Measurements from ENCODE around the gene TRIM9. TPM values are rescaled to one million over a fixed set of nuclear protein-coding genes. Genes with fewer than 3 reads are reported as not detected.

The TRIM9 gene
- total RNA-seq, 6 experiments from 2014 or later = 0.07 to 1.9 (median 0.32) TPM

- Histone ChIP-seq H3K27ac (no peak overlapping the region), H3K4me1 (peaks cover 0 to 5% (median under 1%) of the 10 kb centered on the region in 4 donors), H3K27me3 (peaks cover 0 to 12% of the 10 kb centered on the region in 2 donors), H3K4me3 (no peak overlapping the region), H3K9me3 (no peaks in the 10 kb centered on the region), H3K36me3 (no peaks in the 10 kb centered on the region)
- no peak for ATAC-seq
- WGBS (ENCODE audit: insufficient coverage, low coverage, low lambda C conversion rate, missing lambda C conversion rate) = 85% methylated on average over 1 of the region's 1 CpG
- DNase-seq = no peak
- TF ChIP-seq POLR2A (IDR thresholded peaks at IDR 0.05) = no peak
- TF ChIP-seq CTCF (IDR thresholded peaks at IDR 0.05) = no peak
- intact Hi-C loops (cut with DNase I) = no loop called here
Measured at GRCh38 chr14:51089278-51089677, 5.6 kb downstream of the TRIM9 start.

GRCh38 chr14:51087031-51087441 lies 7.9 kb downstream of the TRIM9 start:
- 74% methylated on average over 3 of the region's 3 CpGs for WGBS (ENCODE audit: insufficient coverage, low coverage, low lambda C conversion rate, missing lambda C conversion rate)
- no peak overlapping the region for H3K4me3 ChIP-seq

GRCh38 chr14:51086044-51086443 lies 8.9 kb downstream of the TRIM9 start:
- H3K4me1 ChIP-seq = no peaks in the 10 kb centered on the region
- 42% methylated on average over 2 of the region's 2 CpGs for WGBS (ENCODE audit: insufficient coverage, low coverage, low lambda C conversion rate, missing lambda C conversion rate)

More at GRCh38 chr14:51087031-51087441, 7.9 kb downstream of the TRIM9 start:
- ATAC-seq (no peak), DNase-seq (no peak)
- intact Hi-C loops (cut with DNase I) = no loop called here
- H3K9me3 ChIP-seq = no peaks in the 10 kb centered on the region
- no peak overlapping the region for H3K27ac ChIP-seq
- no peaks in the 10 kb centered on the region for H3K36me3 ChIP-seq
- H3K4me1 ChIP-seq = no peaks in the 10 kb centered on the region
- no peaks in the 10 kb centered on the region for H3K27me3 ChIP-seq
- TF ChIP-seq POLR2A (IDR thresholded peaks at IDR 0.05) (no peak), CTCF (IDR thresholded peaks at IDR 0.05) (no peak)

GRCh38 chr14:51084962-51085361 lies 9.9 kb downstream of the TRIM9 start:
- Histone ChIP-seq H3K36me3 (no peaks in the 10 kb centered on the region), H3K9me3 (no peaks in the 10 kb centered on the region), H3K4me3 (no peak overlapping the region), H3K27ac (no peak overlapping the region), H3K27me3 (no peaks in the 10 kb centered on the region), H3K4me1 (peaks cover 0 to under 1% (median 0%) of the 10 kb centered on the region in 4 donors)
- ATAC-seq (no peak), DNase-seq (no peak)
- intact Hi-C loops (cut with DNase I) = no loop called here
- TF ChIP-seq CTCF (IDR thresholded peaks at IDR 0.05) (no peak), POLR2A (IDR thresholded peaks at IDR 0.05) (no peak)
- 91% methylated on average over 3 of the region's 3 CpGs for WGBS (ENCODE audit: insufficient coverage, low coverage, low lambda C conversion rate, missing lambda C conversion rate)

More at GRCh38 chr14:51086044-51086443, 8.9 kb downstream of the TRIM9 start:
- H3K9me3 ChIP-seq = no peaks in the 10 kb centered on the region
- H3K27me3 ChIP-seq = no peaks in the 10 kb centered on the region
- no peak overlapping the region for H3K4me3 ChIP-seq
- no peak overlapping the region for H3K27ac ChIP-seq
- intact Hi-C loops (cut with DNase I) = no loop called here
- TF ChIP-seq CTCF (IDR thresholded peaks at IDR 0.05) = no peak
- no peak for TF ChIP-seq POLR2A (IDR thresholded peaks at IDR 0.05)
- no peak for DNase-seq
- no peak for ATAC-seq
- no peaks in the 10 kb centered on the region for H3K36me3 ChIP-seq

- DNase-seq (no peak), ATAC-seq (no peak)
- Histone ChIP-seq H3K27me3 (no peaks in the 10 kb centered on the region), H3K4me3 (no peak overlapping the region), H3K4me1 (peaks cover 0 to 5% (median 0%) of the 10 kb centered on the region in 4 donors), H3K9me3 (no peaks in the 10 kb centered on the region), H3K27ac (no peak overlapping the region), H3K36me3 (no peaks in the 10 kb centered on the region)
- intact Hi-C loops (cut with DNase I) = no loop called here
- TF ChIP-seq POLR2A (IDR thresholded peaks at IDR 0.05) (no peak), CTCF (IDR thresholded peaks at IDR 0.05) (no peak)
Measured at GRCh38 chr14:51084507-51084906, 10.4 kb downstream of the TRIM9 start.

Measured in right lobe of liver (tissue), 6 donors.